Testis (tissue), 3 donors: ENCODE measurements around the gene LTB4R2. TPM values are rescaled to one million over a fixed set of nuclear protein-coding genes. Genes with fewer than 3 reads are reported as not detected.

ENCODE experiments used
- DNase-seq: peaks from one replicate; pipeline ENCODE4 v3.0.0-alpha.2; 2019
- H3K27ac ChIP-seq, 2 donors: fragments of 200-600 bp; sonication (generic); one replicate each; pipeline ENCODE4 v1.5.1; 2019
- H3K27me3 ChIP-seq: fragments of 200-600 bp; sonication (generic); one replicate; pipeline ENCODE4 v1.5.1; 2019
- H3K36me3 ChIP-seq: fragments of 200-600 bp; sonication (generic); one replicate; pipeline ENCODE4 v1.5.1; 2017; ENCODE audit warnings: low read depth; ENCODE audit errors: missing control alignments
- H3K4me1 ChIP-seq: fragments of 200-600 bp; sonication (generic); one replicate; pipeline ENCODE4 v1.5.1; 2019
- H3K4me3 ChIP-seq, 2 donors: fragments of 200-600 bp; sonication (generic); one replicate each; pipeline ENCODE4 v1.5.1; 2017 to 2019
- H3K9me3 ChIP-seq: fragments of 200-600 bp; sonication (generic); one replicate; pipeline ENCODE4 v1.5.1; 2017
- POLR2A ChIP-seq: fragments of 450-650 bp; IDR thresholded peaks from one replicate; pipeline ENCODE4 v1.6.1; 2017; ENCODE audit warnings: antibody characterized with exemption, mild to moderate bottlenecking, moderate library complexity
- WGBS, 2 donors: methylation state at CpG; one replicate each; pipeline ENCODE4 v1.1.5; 2018; 5-methylcytosine and 5-hydroxymethylcytosine counted together
- intact Hi-C: fragments of 100-400 bp; cut with DNase I; formaldehyde crosslinking; loops from one replicate; pipeline ENCODE4 v1.15.1; 2023; ENCODE audit warnings: low total_unique reads
- polyA plus RNA-seq: library from polyadenylated mRNA; stranded (reverse); fragments of 350-450 nt; fragmentation: Illumina TruSeq; extraction: RNeasy Lipid Tissue Mini Kit (QIAGEN cat#74804); gene quantifications from one replicate; pipeline ENCODE4 v1.2.3, GENCODE V29; 2014; ENCODE audit warnings: low read depth, low replicate concordance; ENCODE audit not compliant: insufficient read depth
- total RNA-seq, 2 donors: library from RNA; depleted of rRNA; stranded (reverse); fragments of >200 nt; gene quantifications; one replicate each; pipeline ENCODE4 v1.2.3, GENCODE V29; 2016
- TF ChIP-seq, protein P1 (sequence below), 3 experiments: fragments of 450-650 bp in 2 of 3; fragments of 200-600 bp in 1 of 3; sonication (generic) in 1 of 3; IDR thresholded peaks; one replicate each; pipeline ENCODE4 v1.5.1; 2016 to 2019; ENCODE audit warnings: antibody characterized with exemption in 3 of 3, mild to moderate bottlenecking in 2 of 3, moderate library complexity in 1 of 3

LTB4R2 gene
- total and polyA plus RNA-seq, 3 donors from 2014 or later, result 4.2 to 28.1 (median 23.4) TPM

- 61 to 63% methylated on average over 6 of the region's 6 CpGs for WGBS, 2 donors
- intact Hi-C loops, result no loop called here
Measured at GRCh38 chr14:24307575-24308341, 2.2 kb upstream of the LTB4R2 start, which contains the start of gene CIDEB. CIDEB (minus strand) TSS chr14:24307977; CDS start chr14:24307858, 119 bp downstream.

DNA sequence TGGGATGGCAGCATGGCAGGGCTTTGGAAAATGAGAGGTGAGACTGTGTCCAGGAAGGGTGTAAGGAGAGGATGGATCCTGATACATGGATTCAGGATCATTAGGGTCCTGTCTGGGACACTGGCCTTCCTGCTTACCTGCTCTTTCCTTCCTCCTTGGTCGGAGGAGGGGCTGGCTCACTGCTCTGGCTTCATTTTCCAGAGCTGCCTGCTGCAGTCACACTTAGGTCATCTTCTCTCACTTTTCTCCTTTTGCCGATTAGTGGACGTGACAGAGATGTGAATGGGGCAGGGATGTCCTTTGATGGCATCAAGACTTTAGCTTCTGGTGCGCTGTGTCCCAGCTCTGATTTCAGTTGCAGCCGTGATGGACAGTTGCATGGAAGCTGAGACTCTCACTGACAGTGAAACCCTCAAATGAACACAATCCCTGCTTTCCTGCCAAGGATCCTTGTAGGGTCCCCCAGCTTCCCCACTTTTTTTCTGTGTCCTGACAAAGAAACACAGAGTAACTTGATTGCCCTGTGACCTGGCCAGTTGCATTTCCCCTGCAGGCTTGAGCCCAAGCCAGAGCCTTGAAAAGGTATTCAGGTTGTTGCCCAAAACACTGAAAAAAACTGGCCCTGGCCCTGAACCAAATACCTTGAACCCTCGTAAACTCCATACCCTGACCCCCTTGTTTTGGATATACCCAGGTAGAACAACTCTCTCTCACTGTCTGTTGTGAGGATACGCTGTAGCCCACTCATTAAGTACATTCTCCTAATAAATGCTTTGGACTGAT, 1.4 kb upstream of the LTB4R2 start:
- DNase-seq, result no peak
- no peak overlapping the region for H3K4me3 ChIP-seq
- no peaks in the 10 kb centered on the region for H3K36me3 ChIP-seq
- H3K27ac ChIP-seq, result no peak overlapping the region
- no peaks in the 10 kb centered on the region for H3K9me3 ChIP-seq
- intact Hi-C loops, result no loop called here
- WGBS, 2 donors, result 86 to 88% methylated on average over 7 of the region's 7 CpGs
- TF ChIP-seq, protein P1, sequence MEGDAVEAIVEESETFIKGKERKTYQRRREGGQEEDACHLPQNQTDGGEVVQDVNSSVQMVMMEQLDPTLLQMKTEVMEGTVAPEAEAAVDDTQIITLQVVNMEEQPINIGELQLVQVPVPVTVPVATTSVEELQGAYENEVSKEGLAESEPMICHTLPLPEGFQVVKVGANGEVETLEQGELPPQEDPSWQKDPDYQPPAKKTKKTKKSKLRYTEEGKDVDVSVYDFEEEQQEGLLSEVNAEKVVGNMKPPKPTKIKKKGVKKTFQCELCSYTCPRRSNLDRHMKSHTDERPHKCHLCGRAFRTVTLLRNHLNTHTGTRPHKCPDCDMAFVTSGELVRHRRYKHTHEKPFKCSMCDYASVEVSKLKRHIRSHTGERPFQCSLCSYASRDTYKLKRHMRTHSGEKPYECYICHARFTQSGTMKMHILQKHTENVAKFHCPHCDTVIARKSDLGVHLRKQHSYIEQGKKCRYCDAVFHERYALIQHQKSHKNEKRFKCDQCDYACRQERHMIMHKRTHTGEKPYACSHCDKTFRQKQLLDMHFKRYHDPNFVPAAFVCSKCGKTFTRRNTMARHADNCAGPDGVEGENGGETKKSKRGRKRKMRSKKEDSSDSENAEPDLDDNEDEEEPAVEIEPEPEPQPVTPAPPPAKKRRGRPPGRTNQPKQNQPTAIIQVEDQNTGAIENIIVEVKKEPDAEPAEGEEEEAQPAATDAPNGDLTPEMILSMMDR (IDR thresholded peaks at IDR 0.05), result no peak
- TF ChIP-seq POLR2A, result no peak
- H3K27me3 ChIP-seq, result no peaks in the 10 kb centered on the region
- peaks cover 15% of the 10 kb centered on the region for H3K4me1 ChIP-seq

More at GRCh38 chr14:24307575-24308341, 2.2 kb upstream of the LTB4R2 start, which contains the start of gene CIDEB:
- H3K9me3 ChIP-seq, result no peaks in the 10 kb centered on the region
- no peak for TF ChIP-seq POLR2A
- TF ChIP-seq, protein P1 (IDR thresholded peaks at IDR 0.05), result peak; percentile 61 to 91 (median 80)
- H3K4me3 ChIP-seq, result no peak within 1 kb of the TSS
- H3K27ac ChIP-seq, result no peak within 1 kb of the TSS
- peaks cover 15% of the 10 kb centered on the region for H3K4me1 ChIP-seq
- DNase-seq, result peak; percentile 73
- no peaks in the 10 kb centered on the region for H3K36me3 ChIP-seq
- no peaks in the 10 kb centered on the region for H3K27me3 ChIP-seq

DNA sequence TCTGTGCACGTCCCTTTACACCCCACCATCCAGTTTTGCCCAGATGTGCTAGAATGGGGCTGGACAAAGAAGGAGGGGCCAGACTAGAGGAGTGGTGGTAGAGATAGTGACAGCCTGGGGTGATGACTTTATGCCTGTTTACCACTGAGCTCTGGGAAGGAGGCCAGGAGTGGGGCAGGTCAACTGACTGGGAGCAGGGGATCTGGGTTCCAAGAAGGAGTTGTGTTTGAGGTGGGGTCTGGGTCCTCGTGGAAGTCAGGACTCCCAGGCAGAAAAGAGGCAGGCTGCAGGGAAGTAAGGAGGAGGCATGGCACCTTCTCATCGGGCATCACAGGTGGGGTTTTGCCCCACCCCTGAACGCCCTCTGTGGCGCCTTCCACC, 315 bp downstream of the LTB4R2 start:
- peak overlapping the region in 1 of 2 donors; percentile 80 for H3K27ac ChIP-seq
- H3K4me1 ChIP-seq, result peaks cover 15% of the 10 kb centered on the region
- H3K36me3 ChIP-seq, result no peaks in the 10 kb centered on the region
- no peaks in the 10 kb centered on the region for H3K27me3 ChIP-seq
- WGBS, 2 donors, result 50 to 53% methylated on average over 3 to 5 of the region's 5 CpGs
- TF ChIP-seq, protein P1 (IDR thresholded peaks at IDR 0.05), result no peak
- TF ChIP-seq POLR2A, result no peak
- H3K9me3 ChIP-seq, result no peaks in the 10 kb centered on the region
- no peak for DNase-seq
- H3K4me3 ChIP-seq, result peak overlapping the region; percentile 55 to 65
- intact Hi-C loops, result no loop called here

DNA sequence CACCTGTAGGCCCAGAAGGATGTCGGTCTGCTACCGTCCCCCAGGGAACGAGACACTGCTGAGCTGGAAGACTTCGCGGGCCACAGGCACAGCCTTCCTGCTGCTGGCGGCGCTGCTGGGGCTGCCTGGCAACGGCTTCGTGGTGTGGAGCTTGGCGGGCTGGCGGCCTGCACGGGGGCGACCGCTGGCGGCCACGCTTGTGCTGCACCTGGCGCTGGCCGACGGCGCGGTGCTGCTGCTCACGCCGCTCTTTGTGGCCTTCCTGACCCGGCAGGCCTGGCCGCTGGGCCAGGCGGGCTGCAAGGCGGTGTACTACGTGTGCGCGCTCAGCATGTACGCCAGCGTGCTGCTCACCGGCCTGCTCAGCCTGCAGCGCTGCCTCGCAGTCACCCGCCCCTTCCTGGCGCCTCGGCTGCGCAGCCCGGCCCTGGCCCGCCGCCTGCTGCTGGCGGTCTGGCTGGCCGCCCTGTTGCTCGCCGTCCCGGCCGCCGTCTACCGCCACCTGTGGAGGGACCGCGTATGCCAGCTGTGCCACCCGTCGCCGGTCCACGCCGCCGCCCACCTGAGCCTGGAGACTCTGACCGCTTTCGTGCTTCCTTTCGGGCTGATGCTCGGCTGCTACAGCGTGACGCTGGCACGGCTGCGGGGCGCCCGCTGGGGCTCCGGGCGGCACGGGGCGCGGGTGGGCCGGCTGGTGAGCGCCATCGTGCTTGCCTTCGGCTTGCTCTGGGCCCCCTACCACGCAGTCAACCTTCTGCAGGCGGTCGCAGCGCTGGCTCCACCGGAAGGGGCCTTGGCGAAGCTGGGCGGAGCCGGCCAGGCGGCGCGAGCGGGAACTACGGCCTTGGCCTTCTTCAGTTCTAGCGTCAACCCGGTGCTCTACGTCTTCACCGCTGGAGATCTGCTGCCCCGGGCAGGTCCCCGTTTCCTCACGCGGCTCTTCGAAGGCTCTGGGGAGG, 985 bp downstream of the LTB4R2 start, which contains the start of gene LTB4R:
Gene LTB4R, plus strand, starts transcription at position 857 of the 959 bp plus-strand sequence. CDS start 4,150 bp downstream, outside the sequence.
- Histone ChIP-seq H3K4me3 (peak within 1 kb of the TSS; percentile 55 to 65), H3K36me3 (no peaks in the 10 kb centered on the region), H3K27me3 (no peaks in the 10 kb centered on the region), H3K27ac (peak within 1 kb of the TSS; percentile 57 to 80), H3K4me1 (peaks cover 15% of the 10 kb centered on the region), H3K9me3 (no peaks in the 10 kb centered on the region)
- peak; percentile 71 for DNase-seq
- TF ChIP-seq, protein P1 (IDR thresholded peaks at IDR 0.05), result peak in 1 of 3 experiments; percentile 12
- no peak for TF ChIP-seq POLR2A
- 27% methylated on average over 70 of the region's 99 CpGs; no CpG with 5 or more reads in 1 of the 2 donors for WGBS, 2 donors
- intact Hi-C loops, result no loop called here
